ENCODE results near the gene C11orf21.
"Not testable (repeated sequence)": the region's sequence is repeated elsewhere in the genome, so short reads cannot be mapped to it uniquely, and the experiment has no call there.

Gene C11orf21

GRCh38 chr11:2301631-2302305 is at the start of gene C11orf21, which contains the start of gene TSPAN32:
C11orf21 (minus strand) TSS chr11:2301918; CDS start chr11:2301808, 110 bp downstream.
TSPAN32 (plus strand) TSS chr11:2302013; CDS start chr11:2302150, 137 bp downstream.
- peak; percentile 79 for DNase-seq

- no peak for DNase-seq
Measured at GRCh38 chr11:2348986-2349385, 47.3 kb upstream of the C11orf21 start.

- no peak for DNase-seq
Measured at GRCh38 chr11:2347308-2347830, 45.7 kb upstream of the C11orf21 start.

- DNase-seq, result no peak
Measured at GRCh38 chr11:2346586-2347307, 45.0 kb upstream of the C11orf21 start.

- no peak for DNase-seq
Measured at GRCh38 chr11:2346014-2346413, 44.3 kb upstream of the C11orf21 start.

GRCh38 chr11:2345050-2345449 is 43.3 kb upstream of the C11orf21 start:
- DNase-seq, result no peak

- no peak for DNase-seq
Measured at GRCh38 chr11:2343502-2343901, 41.8 kb upstream of the C11orf21 start.

GRCh38 chr11:2342981-2343380 is 41.3 kb upstream of the C11orf21 start:
- DNase-seq, result no peak

- no peak for DNase-seq
Measured at GRCh38 chr11:2342557-2342956, 40.8 kb upstream of the C11orf21 start.

GRCh38 chr11:2338760-2339159 is 37.0 kb upstream of the C11orf21 start:
- DNase-seq, result not testable (repeated sequence)

- not testable (repeated sequence) for DNase-seq
Measured at GRCh38 chr11:2335286-2335685, 33.6 kb upstream of the C11orf21 start.

- not testable (repeated sequence) for DNase-seq
Measured at GRCh38 chr11:2333486-2334205, 31.9 kb upstream of the C11orf21 start.

- DNase-seq, result not testable (repeated sequence)
Measured at GRCh38 chr11:2332569-2332968, 30.9 kb upstream of the C11orf21 start.

- DNase-seq, result no peak
Measured at GRCh38 chr11:2331404-2331803, 29.7 kb upstream of the C11orf21 start.

- DNase-seq, result no peak
Measured at GRCh38 chr11:2330696-2331095, 29.0 kb upstream of the C11orf21 start.

GRCh38 chr11:2329551-2329950 is 27.8 kb upstream of the C11orf21 start:
- DNase-seq, result no peak

GRCh38 chr11:2328656-2329354 is 27.1 kb upstream of the C11orf21 start:
- no peak for DNase-seq

- DNase-seq, result no peak
Measured at GRCh38 chr11:2328021-2328420, 26.3 kb upstream of the C11orf21 start.

- DNase-seq, result no peak
Measured at GRCh38 chr11:2327032-2327431, 25.3 kb upstream of the C11orf21 start.

GRCh38 chr11:2325719-2326118 is 24.0 kb upstream of the C11orf21 start:
- DNase-seq, result no peak

GRCh38 chr11:2325123-2325522 is 23.4 kb upstream of the C11orf21 start:
- DNase-seq, result no peak

- no peak for DNase-seq
Measured at GRCh38 chr11:2321311-2321683, 19.6 kb upstream of the C11orf21 start.

Data from CD4-positive, alpha-beta T cell treated with Interleukin-15 for 1 hour (primary cell).